H1 (cell line): ENCODE measurements around the gene FAM161A.

Experiments
- EZH2 ChIP-seq: fragments of 200-600 bp; sonication (generic); IDR thresholded peaks from 2 replicates; pipeline ENCODE4 v1.7.1; 2012; ENCODE audit warnings: low read depth, mild to moderate bottlenecking, moderate library complexity, low read length, inconsistent platforms; ENCODE audit not compliant: severe bottlenecking
- HDAC6 ChIP-seq: IDR thresholded peaks from one replicate; pipeline ENCODE4 v1.7.1; 2012; ENCODE audit warnings: low read depth, mild to moderate bottlenecking, inconsistent platforms, low read length, moderate library complexity
- POLR2A ChIP-seq, 2 experiments: IDR thresholded peaks; 1 replicate in 1 of 2; 2 replicates in 1 of 2; pipeline ENCODE4 v1.6.1; 2011; ENCODE audit warnings: low read depth in 2 of 2, low read length in 2 of 2, mild to moderate bottlenecking in 2 of 2; ENCODE audit errors: control extremely low read depth in 1 of 2
- POLR2AphosphoS5 ChIP-seq: IDR thresholded peaks from 2 replicates; pipeline ENCODE4 v1.6.1; 2011; ENCODE audit warnings: low read depth, low read length
- RAD21 ChIP-seq, 2 experiments: IDR thresholded peaks in 1 of 2; conservative IDR thresholded peaks in 1 of 2; 2 replicates each; pipeline ENCODE4 v1.6.1; 2011; ENCODE audit warnings: low read depth in 2 of 2, low read length in 2 of 2, improper control_type of control experiment in 1 of 2, inconsistent platforms in 1 of 2, mild to moderate bottlenecking in 1 of 2, moderate library complexity in 1 of 2
- SP4 ChIP-seq: IDR thresholded peaks from 2 replicates; pipeline ENCODE4 v1.6.1; 2012; ENCODE audit warnings: low read length, inconsistent platforms
- TBP ChIP-seq: IDR thresholded peaks from 2 replicates; pipeline ENCODE4 v1.6.1; 2011; ENCODE audit warnings: low read depth, low read length, improper control_type of control experiment
- TEAD4 ChIP-seq: IDR thresholded peaks from 2 replicates; pipeline ENCODE4 v1.6.1; 2012; ENCODE audit warnings: low read depth, low read length, inconsistent platforms, mixed read lengths
- YY1 ChIP-seq: IDR thresholded peaks from 2 replicates; pipeline ENCODE4 v1.6.1; 2011; ENCODE audit warnings: low read depth, mild to moderate bottlenecking, low read length
- TF ChIP-seq, protein P1 (sequence below), 3 experiments: IDR thresholded peaks; 1 replicate in 2 of 3; 2 replicates in 1 of 3; pipeline versions ENCODE4 v1.5.1 to v1.6.1; 2011; ENCODE audit warnings: low read length in 3 of 3, mild to moderate bottlenecking in 3 of 3, inconsistent platforms in 2 of 3, low read depth in 1 of 3, moderate library complexity in 1 of 3; ENCODE audit not compliant: insufficient read depth in 1 of 3; ENCODE audit errors: control extremely low read depth in 1 of 3

DNA sequence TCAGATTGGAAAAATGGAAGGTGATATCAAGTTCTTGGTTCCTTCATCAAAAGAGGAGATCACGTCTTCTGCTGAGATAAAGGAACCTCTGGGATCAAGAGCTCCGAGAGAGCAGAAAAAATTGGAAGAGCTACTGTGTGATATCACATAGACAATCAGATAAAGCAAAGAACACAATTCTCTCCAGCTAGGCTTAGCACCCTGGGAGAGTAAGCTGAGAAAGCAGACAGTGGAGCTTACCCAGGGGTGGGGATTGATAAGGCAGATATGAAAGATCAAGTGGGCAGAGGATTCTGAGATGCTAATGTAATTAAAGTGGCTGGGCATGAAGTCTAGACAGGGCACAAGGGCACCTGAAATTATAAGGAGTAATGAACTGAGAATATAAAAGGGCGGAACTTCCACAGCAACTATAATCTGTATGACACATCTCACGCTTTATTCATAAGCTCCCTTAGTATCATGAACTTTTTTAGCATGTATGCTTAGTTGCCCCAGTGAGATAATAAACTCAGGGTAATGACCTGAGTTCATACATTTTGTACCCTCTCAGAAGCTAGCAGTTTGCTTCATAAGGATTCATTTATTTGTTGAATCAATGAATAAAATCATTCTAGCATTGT is 65.8 kb downstream of the FAM161A start:
- TF ChIP-seq, protein P1, sequence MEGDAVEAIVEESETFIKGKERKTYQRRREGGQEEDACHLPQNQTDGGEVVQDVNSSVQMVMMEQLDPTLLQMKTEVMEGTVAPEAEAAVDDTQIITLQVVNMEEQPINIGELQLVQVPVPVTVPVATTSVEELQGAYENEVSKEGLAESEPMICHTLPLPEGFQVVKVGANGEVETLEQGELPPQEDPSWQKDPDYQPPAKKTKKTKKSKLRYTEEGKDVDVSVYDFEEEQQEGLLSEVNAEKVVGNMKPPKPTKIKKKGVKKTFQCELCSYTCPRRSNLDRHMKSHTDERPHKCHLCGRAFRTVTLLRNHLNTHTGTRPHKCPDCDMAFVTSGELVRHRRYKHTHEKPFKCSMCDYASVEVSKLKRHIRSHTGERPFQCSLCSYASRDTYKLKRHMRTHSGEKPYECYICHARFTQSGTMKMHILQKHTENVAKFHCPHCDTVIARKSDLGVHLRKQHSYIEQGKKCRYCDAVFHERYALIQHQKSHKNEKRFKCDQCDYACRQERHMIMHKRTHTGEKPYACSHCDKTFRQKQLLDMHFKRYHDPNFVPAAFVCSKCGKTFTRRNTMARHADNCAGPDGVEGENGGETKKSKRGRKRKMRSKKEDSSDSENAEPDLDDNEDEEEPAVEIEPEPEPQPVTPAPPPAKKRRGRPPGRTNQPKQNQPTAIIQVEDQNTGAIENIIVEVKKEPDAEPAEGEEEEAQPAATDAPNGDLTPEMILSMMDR (IDR thresholded peaks at IDR 0.05; ENCODE audit: control extremely low read depth in 1 of 3, insufficient read depth in 1 of 3, low read depth in 1 of 3, low read length in 3 of 3): no peak
- TF ChIP-seq SP4: no peak
- no peak for TF ChIP-seq TEAD4
- no peak for TF ChIP-seq RAD21 (IDR thresholded peaks at IDR 0.05 in 1 of 2, conservative IDR thresholded peaks at IDR 0.05 in 1 of 2; ENCODE audit: low read depth in 2 of 2, low read length in 2 of 2)
- TF ChIP-seq YY1: no peak
- no peak for TF ChIP-seq HDAC6
- no peak for TF ChIP-seq POLR2AphosphoS5
- no peak for TF ChIP-seq TBP
- no peak for TF ChIP-seq EZH2
- TF ChIP-seq POLR2A (IDR thresholded peaks at IDR 0.05; ENCODE audit: control extremely low read depth in 1 of 2, low read depth in 2 of 2, low read length in 2 of 2): no peak
